GM18861 (cell line): ENCODE measurements around the gene CPT2.
A peak's percentile ranks its signal among the peaks of the same experiment; 100 is the strongest.
"Not testable (repeated sequence)": the region's sequence is repeated elsewhere in the genome, so short reads cannot be mapped to it uniquely, and the experiment has no call there.

ENCODE experiments used
- ATAC-seq: cut with Tn5 transposase; IDR thresholded peaks from one replicate; pipeline ENCODE4 v1.9.1; 2021; ENCODE audit not compliant: unreplicated experiment

Gene CPT2

DNA sequence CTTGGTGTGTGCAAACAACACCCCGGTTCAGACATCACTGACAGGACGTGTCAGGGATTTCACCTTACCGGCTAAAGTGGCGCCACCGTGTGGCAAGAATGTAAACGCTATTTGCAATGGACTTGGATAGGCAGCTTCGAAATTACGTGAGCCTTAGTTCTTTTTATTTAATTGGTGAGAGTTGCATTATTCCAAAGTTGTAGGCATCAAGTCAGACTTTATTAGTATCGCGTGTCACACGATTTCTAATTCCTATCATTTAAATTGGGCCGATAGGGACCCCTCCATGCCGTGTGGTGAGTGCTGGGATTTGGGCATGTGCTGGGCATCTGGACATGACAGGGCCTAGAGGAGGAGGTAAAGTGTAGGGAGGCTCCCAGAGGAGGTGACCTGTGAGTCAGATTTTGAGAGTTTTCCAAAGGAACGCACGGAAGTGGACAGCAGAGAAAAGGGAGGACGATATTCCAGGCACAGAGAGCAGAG is 14.5 kb upstream of the CPT2 start:
- no peak for ATAC-seq

DNA sequence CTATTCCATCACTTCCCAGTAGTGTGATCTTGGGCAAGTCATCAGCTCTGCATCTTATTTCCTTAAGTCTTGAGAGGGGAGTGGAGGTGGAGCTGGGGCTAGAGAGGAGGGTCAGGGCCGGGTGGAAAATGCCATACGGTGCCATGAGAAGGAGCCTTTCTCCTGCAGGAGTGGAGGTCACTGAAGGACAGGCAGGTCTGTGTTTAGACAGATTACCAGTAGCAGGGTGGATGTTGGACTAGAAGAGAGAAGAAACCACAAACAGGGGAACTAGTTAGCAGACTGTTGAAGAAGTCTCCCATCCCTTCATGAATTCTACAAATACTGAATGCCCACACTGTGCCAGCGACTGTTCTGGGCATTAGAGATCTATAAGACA is 13.9 kb upstream of the CPT2 start:
- no peak for ATAC-seq

DNA sequence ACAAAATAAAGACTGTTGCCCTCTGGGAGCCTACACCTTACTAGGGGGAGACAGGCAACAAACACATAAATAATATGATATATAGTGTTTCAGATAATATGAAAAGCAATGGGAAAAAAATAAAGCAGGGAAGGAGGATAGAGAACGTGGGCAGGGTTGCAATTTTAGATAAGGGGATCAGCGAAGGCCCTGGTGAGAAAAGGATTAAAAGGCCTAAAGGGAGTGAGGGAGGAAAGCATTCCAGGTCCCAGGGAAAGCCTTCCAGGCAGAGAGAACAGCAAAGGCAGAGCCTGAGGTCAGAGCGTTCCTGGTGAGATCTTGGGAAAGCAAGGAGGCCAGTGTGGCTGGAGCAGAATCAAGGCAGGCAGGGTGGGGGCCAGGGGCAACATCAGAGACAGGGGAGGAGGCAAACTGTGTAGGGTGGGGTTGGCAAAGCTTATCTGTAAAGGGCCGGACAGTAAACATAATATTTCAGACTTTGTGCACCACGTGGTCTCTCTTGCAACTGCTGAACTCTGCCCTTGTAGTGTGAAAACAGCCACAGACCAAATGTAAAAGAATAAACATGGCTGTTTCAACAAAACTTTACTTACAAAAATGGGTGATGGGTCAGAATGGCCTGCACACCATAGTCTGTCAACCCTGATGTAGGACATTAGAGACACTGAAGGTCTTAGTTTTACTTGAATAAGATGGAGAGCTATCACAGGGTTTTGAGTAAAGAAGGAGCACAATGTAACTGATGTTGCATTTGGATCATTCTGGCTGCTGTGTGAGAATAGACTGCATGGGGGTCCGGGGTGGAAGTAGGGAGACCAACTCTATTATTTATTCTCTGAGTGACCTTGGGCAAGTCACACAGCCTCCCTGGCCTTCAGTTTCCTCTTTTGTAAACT is 13.3 kb upstream of the CPT2 start:
- no peak for ATAC-seq

DNA sequence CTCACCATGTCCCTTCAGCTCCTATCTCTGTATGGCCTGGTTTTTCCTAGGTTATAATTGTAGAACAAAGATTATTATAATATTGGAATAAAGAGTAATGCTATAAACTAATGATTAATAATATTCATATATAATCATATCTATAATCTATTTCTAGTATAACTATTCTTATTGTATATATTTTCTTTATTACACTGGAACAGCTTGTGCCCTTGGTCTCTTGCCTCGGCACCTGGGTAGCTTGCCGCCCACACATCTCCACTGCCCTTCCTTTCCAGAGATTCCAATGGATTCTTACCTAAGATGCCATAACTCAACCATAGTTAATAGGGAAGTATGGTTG is 10.7 kb upstream of the CPT2 start:
- not testable (repeated sequence) for ATAC-seq

DNA sequence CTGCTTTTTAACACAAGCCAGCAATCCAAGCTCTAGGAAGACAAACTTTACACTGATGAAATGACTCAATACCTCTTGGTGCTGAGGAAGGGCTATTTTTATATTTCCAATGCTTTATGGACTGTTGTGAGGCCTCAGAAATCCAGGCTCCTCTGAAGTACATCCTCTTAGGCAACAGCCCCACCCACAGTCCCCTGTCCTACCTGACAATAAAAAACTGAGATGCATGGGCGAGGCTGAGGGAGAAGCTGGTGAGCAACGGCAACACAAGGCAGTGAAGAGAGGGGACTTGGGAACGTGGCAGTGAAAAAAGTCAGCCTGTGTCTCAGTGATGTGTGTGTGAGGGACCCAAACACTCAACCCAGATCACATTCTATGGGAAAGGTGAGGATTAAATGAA is 10.1 kb upstream of the CPT2 start:
- ATAC-seq = no peak

DNA sequence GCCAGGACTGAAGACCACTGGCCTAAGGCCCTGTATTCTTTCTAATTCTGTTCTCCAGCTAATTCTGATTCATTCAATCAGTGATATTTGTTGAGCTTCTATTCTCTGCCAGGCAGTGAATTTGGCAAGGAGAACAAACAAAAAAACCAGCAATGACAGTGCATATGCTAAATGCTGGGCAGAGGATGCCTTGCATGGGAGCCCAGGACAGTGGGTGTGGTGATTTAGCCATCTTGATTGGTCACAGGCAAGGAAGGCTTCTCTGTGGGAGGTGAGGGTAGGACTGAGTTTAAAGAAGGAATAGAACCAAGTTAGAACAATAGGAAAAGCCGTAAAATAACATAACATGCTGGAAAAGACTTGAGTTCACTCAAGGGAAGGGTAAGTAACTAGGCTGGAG is 9.2 kb upstream of the CPT2 start:
- no peak for ATAC-seq

DNA sequence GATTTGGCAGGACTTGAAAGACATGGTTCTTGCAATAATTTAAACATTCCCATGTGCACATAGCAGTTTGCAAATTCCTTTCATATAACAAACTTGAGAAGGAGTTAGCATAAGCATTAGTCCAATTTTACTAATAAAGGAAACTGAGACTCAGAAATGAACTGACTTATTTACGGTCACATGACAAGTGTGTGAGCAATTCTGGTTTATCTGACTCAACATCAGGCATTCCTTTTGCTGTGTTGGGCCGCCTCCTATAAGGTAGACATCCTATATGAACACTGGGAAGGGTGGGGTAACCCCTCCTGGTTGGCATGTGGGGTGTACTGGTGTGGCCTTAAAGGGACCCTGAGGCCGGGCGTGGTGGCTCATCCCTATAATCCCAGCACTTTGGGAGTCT is 8.5 kb upstream of the CPT2 start:
- ATAC-seq = no peak

DNA sequence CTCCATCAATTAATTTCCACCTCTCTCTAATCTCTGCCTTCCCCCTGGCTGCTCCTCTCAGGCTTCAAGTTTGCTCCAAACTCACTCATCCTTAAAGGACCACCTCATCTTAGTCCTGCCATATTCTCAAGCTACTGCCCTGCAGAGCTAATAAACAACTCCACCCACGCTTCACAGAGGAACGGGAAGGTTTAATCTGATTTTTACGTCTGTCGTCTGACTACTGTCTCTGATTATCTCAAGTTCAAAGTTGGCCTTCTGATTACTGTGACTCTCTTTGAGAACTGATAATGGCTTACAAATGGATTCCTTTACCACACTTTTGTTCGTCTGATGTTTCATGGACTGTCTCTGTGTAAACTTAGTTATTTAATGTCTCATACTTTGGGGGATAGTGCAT is 7.6 kb upstream of the CPT2 start:
- no peak for ATAC-seq

DNA sequence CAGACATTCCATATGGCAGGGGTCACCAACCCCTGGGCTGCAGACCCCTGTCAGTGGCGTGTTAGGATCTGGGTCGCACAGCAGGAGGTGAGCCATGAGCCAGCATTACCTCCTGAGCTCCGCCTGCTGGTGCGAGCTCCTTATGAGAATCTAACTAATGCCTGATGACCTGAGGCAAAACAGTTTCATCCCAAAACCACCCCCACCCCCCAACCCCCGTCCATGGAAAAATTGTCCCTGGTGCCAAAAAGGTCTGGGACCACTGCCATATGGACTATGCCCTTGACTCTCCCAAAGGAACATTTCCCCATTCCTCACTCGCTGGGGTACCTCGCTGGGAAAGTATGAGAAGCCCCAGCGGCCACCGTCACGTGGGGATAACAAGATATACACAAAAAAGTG is 6.4 kb upstream of the CPT2 start:
- ATAC-seq = no peak

DNA sequence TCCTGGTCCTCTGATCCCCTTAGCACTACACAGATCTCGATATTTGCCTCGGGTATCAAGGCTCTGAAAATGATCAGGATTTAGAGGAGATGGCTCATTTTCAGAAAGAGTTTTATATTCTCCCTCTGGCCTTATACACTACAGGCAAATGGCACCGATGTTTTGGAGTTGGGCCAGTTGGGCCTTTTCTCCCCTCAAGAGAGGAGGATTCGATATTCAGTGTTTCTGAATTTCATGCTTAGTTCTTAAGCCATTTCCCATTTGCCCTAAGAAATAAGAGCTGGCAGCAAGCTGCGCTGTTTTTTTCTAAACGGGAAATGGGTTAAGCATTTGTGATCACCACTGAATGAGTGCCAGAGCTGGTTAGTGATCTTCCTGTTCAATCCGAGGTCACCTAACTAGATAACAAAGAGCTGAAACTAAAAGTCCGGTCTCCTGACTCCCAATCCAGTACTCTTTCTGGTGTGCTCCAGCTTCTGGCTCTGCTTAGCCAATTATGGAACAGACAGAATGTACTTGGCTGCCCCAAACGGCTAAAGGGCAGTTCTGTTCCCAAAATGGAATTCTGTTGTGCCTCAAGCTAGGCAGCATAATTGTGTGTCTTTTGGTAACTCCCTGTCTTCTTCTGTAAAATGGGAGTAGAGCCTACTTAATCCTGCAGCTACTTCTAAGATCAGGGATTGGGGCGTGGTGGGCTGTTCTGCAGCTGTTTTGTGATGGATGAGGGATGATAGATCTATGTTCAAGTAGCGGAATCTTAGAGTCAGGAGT is 1.2 kb upstream of the CPT2 start:
- no peak for ATAC-seq

DNA sequence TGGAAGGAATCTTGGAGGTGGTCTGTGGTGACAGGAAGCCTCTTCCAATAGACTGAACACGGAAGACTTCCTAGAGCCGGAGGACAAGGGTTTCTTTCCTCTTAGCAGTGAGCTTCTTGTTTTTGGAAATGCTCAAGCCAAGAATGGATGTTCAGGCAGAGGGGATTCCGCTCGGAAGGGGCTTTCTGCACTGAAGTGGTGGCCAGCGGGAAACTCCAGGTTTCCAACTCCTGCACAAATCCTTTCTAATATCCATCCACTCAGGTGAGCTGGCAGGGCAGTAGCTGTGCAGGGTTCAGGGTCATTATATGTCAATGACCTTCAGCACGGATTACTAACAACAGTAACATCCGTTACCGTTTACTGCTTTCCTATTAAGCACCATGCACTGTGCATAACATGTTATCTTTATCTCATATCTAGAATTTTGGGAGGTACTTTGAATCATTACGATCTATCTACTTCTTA is 573 bp upstream of the CPT2 start:
- ATAC-seq = peak; percentile 16

DNA sequence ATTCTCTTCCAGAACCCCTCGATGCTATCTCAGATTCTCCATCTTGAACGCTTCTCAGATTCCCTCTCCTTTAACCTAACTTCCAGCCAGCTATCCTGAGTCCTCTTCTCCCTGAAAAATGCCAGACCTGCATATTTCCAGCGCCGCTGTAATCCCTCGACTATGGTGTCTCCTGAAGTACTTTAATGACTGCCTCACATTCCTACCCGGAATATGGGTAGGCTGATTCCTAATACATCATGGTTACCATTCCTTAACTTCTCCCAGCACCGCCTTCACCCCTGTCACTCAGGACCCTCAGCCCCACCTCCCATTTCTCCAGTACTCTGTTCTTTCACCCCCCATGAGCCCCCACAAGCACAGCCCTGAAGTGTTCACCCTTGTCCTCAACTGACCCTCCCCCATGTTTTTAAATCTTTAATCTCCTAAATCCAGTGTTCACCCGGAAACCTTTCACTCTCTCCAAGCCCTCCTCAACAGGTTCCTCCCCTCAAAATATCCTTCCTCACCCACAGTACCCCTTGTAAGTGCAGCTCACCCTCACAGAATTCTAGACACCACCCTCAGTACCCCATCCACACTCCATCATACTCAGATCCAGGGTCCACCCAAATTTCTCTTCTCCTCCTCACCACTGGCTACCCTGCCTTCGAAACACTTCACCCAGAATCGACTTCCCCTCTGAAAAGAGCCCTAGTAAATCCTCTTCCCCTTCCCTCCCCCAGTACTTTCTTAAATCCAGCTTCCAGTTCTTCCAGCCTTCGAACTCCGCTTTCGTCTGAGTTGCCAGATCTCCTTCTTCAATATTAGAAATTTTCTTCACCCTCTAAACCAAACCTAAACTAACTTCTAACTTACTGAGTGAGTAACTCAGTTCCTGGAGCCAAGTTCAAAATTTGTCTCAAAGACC is 922 bp downstream of the CPT2 start:
- no peak for ATAC-seq

DNA sequence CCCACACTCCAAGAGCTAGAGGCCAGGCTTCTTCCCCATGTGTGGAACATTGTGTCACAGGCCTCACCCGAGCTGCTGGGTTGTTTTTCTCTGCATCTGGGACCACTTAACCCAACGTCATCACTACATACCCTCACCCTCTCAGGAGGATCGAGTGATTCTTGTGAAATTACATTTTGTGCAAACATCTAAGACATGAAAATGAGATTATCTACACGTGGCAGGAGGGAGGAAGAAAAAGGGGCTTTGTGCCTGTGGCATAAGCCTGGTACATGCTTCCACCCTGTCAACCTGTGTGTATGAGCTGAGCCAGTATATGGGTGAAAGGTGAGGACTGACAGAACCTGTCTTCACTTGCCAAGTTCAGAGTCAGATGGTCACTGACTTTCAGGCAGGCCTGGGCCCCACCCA is 1.6 kb downstream of the CPT2 start:
- ATAC-seq = no peak

DNA sequence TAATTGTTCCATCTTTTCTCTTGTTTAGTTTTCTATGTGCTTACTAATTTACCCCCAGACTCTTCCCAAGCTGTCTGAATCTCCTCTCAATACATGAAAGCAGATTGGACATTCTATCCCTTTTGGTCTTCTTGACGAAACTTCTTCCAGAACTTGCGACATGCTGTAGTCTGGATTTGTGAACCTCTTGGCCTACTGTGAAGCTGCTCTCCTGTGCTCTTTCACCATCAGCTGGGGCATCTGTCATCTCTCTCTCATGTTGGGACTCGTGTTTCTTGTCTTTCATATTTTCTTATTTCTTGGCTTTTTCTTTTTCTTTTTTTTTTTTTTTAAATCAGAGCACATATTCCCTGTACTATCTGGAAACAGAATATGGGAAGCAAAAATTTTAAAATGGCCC is 6.8 kb downstream of the CPT2 start:
- ATAC-seq = no peak

DNA sequence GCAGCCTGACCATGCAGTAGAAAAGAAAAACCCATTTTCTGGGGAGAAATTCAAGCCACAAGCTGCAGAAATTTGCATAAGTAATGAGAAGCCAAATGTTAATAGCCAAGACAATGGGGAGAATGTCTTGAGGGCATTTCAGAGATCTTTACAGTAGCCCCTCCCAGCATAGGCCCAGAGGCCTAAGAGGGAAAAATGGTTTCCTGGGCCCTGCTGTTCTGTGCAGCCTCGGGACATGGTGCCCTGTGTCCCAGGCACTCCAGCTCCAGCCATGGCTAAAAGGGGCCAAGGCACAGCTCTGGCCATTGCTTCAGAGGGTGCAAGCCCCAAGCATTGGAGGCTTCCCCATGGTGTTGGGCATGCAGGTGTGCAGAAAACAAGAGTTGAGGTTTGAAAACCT is 8.9 kb downstream of the CPT2 start:
- ATAC-seq = not testable (repeated sequence)

DNA sequence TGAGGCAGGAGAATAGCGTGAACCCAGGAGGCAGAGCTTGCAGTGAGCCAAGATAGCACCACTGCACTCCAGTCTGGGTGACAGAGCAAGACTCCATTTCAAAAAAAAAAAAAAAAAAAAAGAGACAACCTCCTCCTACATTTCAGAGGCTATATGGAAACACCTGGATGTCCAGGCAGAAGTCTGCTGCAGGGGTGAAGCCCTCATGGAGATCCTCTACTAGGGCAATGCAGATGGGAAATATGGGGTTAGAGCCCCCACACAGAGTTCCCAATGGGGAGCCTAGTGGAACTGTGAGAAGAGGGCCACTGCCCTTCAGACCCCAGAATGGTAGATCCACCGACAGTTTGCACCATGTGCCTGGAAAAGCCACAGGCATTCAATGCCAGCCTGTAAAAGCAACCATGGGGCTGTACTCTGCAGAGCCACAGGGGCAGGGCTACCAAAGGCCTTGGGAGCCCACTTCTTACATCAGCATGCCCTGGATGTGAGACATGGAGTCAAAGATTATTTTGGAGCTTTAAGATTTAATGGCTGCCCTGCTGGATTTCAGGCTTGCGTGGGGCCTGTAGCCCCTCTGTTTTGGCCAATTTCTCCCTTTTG is 9.6 kb downstream of the CPT2 start:
- not testable (repeated sequence) for ATAC-seq

DNA sequence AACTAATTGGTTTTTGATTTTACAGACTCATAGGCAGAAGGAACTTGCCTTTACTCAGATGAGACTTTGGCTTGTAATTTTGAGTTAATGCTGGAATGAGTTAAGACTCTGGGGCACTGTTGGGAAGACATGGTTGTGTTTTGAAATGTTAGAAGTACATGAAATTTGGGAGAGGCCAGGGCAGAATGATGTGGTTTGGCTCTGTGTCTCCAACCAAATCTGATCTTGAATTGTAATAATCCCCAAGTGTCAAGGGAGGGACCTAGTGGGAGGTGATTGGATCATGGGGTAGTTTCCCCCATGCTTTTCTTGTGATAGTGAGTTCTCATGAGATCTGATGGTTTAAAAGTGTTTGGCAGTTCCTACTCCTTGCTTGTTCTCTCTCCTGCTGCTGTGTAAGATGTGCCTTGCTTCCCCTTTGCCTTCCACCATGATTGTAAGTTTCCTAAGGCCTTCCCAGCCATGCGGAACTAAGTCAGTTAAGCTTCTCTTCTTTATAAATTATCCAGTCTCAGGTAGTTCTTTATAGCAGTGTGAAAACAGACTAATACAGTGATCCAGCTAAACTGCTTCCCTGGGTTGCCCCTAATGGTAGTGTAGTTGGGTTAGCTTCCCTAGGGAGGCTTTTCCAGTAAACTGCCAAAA is 10.2 kb downstream of the CPT2 start:
- no peak for ATAC-seq

DNA sequence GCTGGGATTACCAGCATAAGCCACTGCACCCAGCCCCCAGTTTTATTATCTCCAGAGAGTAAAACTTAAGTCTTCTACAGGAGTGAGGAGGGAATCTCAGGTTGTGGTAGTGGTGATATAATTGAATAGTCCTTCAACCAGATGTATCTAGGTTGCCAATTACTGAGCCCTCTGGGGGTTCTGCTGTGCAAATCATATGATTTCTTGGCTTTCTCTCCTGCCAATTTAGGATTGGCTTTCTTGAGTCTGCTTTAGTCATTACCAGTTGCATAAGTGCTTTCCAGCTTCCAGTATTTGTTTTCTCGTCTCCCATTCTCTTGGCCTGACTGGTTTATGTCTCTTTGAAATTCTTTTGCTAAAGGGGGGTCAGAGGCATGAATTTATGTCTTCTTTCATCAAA is 11.1 kb downstream of the CPT2 start:
- no peak for ATAC-seq

DNA sequence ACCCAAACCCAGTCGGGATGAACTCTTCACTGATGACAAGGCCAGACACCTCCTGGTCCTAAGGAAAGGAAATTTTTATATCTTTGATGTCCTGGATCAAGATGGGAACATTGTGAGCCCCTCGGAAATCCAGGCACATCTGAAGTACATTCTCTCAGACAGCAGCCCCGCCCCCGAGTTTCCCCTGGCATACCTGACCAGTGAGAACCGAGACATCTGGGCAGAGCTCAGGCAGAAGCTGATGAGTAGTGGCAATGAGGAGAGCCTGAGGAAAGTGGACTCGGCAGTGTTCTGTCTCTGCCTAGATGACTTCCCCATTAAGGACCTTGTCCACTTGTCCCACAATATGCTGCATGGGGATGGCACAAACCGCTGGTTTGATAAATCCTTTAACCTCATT is 13.7 kb downstream of the CPT2 start:
- no peak for ATAC-seq

DNA sequence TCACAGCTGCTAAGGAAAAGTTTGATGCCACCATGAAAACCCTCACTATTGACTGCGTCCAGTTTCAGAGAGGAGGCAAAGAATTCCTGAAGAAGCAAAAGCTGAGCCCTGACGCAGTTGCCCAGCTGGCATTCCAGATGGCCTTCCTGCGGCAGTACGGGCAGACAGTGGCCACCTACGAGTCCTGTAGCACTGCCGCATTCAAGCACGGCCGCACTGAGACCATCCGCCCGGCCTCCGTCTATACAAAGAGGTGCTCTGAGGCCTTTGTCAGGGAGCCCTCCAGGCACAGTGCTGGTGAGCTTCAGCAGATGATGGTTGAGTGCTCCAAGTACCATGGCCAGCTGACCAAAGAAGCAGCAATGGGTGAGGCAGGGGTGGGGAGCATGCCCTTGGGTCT is 14.3 kb downstream of the CPT2 start:
- no peak for ATAC-seq
